Heart left ventricle (tissue), 16 donors: ENCODE measurements around the gene CCDC77. TPM values are rescaled to one million over a fixed set of nuclear protein-coding genes. Genes with fewer than 3 reads are reported as not detected.

Experiments
- ATAC-seq, 4 donors: fragments of 200-7000 bp; cut with Tn5 transposase; one replicate each; pipeline ENCODE4 v1.9.1; 2020 to 2022; ENCODE audit warnings: moderate library complexity in 4 of 4, mild to moderate bottlenecking in 3 of 4, moderate number of reproducible peaks in 1 of 4
- DNase-seq, 5 donors: peaks; one replicate each; pipeline ENCODE4 v3.0.0-alpha.2; 2020
- H3K27ac ChIP-seq, 12 donors: fragments of 200-600 bp; sonication (generic) in 4 of 12; one replicate each; pipeline versions ENCODE4 v1.5.0 to v1.8.0; 2016 to 2022; ENCODE audit warnings: mild to moderate bottlenecking in 2 of 12
- H3K27me3 ChIP-seq, 9 donors: fragments of 200-600 bp; sonication (generic) in 2 of 9; one replicate each; pipeline versions ENCODE4 v1.5.1 to v1.8.0; 2016 to 2022; ENCODE audit warnings: mild to moderate bottlenecking in 3 of 9
- H3K36me3 ChIP-seq, 9 donors: fragments of 200-600 bp; sonication (generic) in 2 of 9; one replicate each; pipeline versions ENCODE4 v1.5.0 to v1.8.0; 2018 to 2022; ENCODE audit warnings: mild to moderate bottlenecking in 2 of 9
- H3K4me1 ChIP-seq, 12 donors: fragments of 200-600 bp; sonication (generic) in 4 of 12; one replicate each; pipeline versions ENCODE4 v1.5.0 to v1.8.0; 2016 to 2022; ENCODE audit warnings: mild to moderate bottlenecking in 3 of 12
- H3K4me3 ChIP-seq, 12 donors: fragments of 200-600 bp; sonication (generic) in 4 of 12; one replicate each; pipeline versions ENCODE4 v1.5.0 to v1.8.0; 2017 to 2022; ENCODE audit warnings: mild to moderate bottlenecking in 9 of 12, moderate library complexity in 4 of 12
- H3K9me3 ChIP-seq, 12 donors: fragments of 200-600 bp; sonication (generic) in 4 of 12; one replicate each; pipeline versions ENCODE4 v1.5.0 to v1.8.0; 2016 to 2022; ENCODE audit warnings: mild to moderate bottlenecking in 1 of 12
- CTCF ChIP-seq, 12 donors: fragments of 200-600 bp; sonication (generic) in 4 of 12; IDR thresholded peaks; one replicate each; pipeline versions ENCODE4 v1.5.0 to v1.8.0; 2018 to 2022; ENCODE audit warnings: antibody characterized with exemption in 12 of 12, mild to moderate bottlenecking in 5 of 12
- POLR2A ChIP-seq, 2 donors: fragments of 450-650 bp; IDR thresholded peaks; one replicate each; pipeline ENCODE4 v1.6.1; 2017; ENCODE audit warnings: antibody characterized with exemption in 2 of 2, mild to moderate bottlenecking in 2 of 2, moderate library complexity in 2 of 2
- WGBS, 4 donors: extraction: QIAGEN DNeasy Blood & Tissue Kit in 2 of 4; methylation state at CpG; one replicate each; pipeline versions ENCODE4 v1.1.5 to v1.1.7; 2013 to 2018; 5-methylcytosine and 5-hydroxymethylcytosine counted together
- intact Hi-C, 10 donors: fragments of 100-400 bp; cut with DNase I; formaldehyde crosslinking; loops; one replicate each; pipeline versions ENCODE4 v1.11.1 to v1.14.2; 2022
- polyA plus RNA-seq, 2 donors: library from polyadenylated mRNA; stranded (reverse); fragments of 200-250 nt; gene quantifications; one replicate each; pipeline ENCODE4 v1.2.3, GENCODE V29; 2013
- total RNA-seq, 9 donors: library from RNA; depleted of rRNA in 2 of 9; stranded (reverse); fragments of >200 nt in 2 of 9; fragmentation: NEBNext Ultra II Directional in 3 of 9; extraction: Animal tissue kit (Norgen Biotek cat#: 25700) in 3 of 9; gene quantifications; one replicate each; pipeline versions ENCODE4 v1.1.0 to v1.2.4, GENCODE V29; 2016 to 2023
- donor health status: ischemic (EF 13 %, LVEDD 7.1; RV severe dilation, severe dysfunction).
- donor health status: healthy with polysubstance abuse.
- donor health status: DM: no; HTN: yes; CAD: no.
- donor health status: DM: no; HTN: no; CAD: no.
- donor health status: ischemic (EF 25% LVEDD 6.9; RV normal size, moderate dysfunction).
- donor health status: ischemic (EF 25% LVEDD 5.7; RV mildly dilated, moderate dysfunction).
- donor health status: healthy.
- donor health status: DM: yes; HTN: yes; CAD: no.
- donor health status: ischemic (EF 35%, LVEDD 5.7; RV mildly dilated, moderate dysfunction).
- donor health status: nonischemic (EF 11% LVEDD 7.7; RV severe dilation, severe dysfunction).
- donor health status: DM: yes; HTN: yes; CAD: no.
- donor health status: PGD.
- donor health status: ischemic (EF 29% LVEDD 5.4; RV normal size, mild dysfunction).
- donor health status: nonischemic (EF 23%, LVEDD 6.1; RV moderate dilation, normal function).

Gene CCDC77
- total and polyA plus RNA-seq, 11 donors, result 1.3 to 4.6 (median 2.9) TPM

GRCh38 chr12:464484-465267 is 63.2 kb downstream of the CCDC77 start:
- peaks cover 0 to 40% (median 0%) of the 10 kb centered on the region in 9 donors for H3K27me3 ChIP-seq
- peak overlapping the region in 11 of 12 donors; percentile 70 to 86 (median 80) for H3K27ac ChIP-seq
- H3K36me3 ChIP-seq, result no peaks in the 10 kb centered on the region
- ATAC-seq (peak; percentile 62 to 86 (median 84)), DNase-seq (peak in 4 of 5 donors; percentile 40 to 64 (median 54))
- no peaks in the 10 kb centered on the region for H3K9me3 ChIP-seq
- H3K4me1 ChIP-seq, result peaks cover 0 to 67% (median 19%) of the 10 kb centered on the region in 12 donors
- peak overlapping the region in 2 of 12 donors; percentile 4 to 9 for H3K4me3 ChIP-seq
- WGBS, 4 donors, result 41 to 52% (median 43%) methylated on average over 16 of the region's 16 CpGs
- TF ChIP-seq CTCF (IDR thresholded peaks at IDR 0.05) (no peak), POLR2A (IDR thresholded peaks at IDR 0.05) (peak in 1 of 2 donors; percentile 47)
- intact Hi-C loops, result loop anchor here in 1 of 10 donors (5.0 kb wide), 1 partner anchor 38 kb away; no protein-coding TSS in a partner anchor

- DNase-seq (peak in 2 of 5 donors; percentile 45 to 50), ATAC-seq (peak in 3 of 4 donors; percentile 45 to 59 (median 57))
- peaks cover 0 to 28% (median 0%) of the 10 kb centered on the region in 9 donors for H3K27me3 ChIP-seq
- H3K27ac ChIP-seq, result peak overlapping the region; percentile 70 to 86 (median 78)
- TF ChIP-seq CTCF (IDR thresholded peaks at IDR 0.05) (no peak), POLR2A (IDR thresholded peaks at IDR 0.05) (no peak)
- H3K9me3 ChIP-seq, result no peaks in the 10 kb centered on the region
- intact Hi-C loops, result no loop called here
- H3K36me3 ChIP-seq, result no peaks in the 10 kb centered on the region
- H3K4me1 ChIP-seq, result peaks cover 0 to 79% (median 20%) of the 10 kb centered on the region in 12 donors
- 42 to 56% (median 51%) methylated on average over 8 of the region's 8 CpGs for WGBS, 4 donors
- peak overlapping the region in 1 of 12 donors; percentile 10 for H3K4me3 ChIP-seq
Observed at GRCh38 chr12:466039-466438, 64.6 kb downstream of the CCDC77 start.

GRCh38 chr12:466762-467161 is 65.3 kb downstream of the CCDC77 start:
- 51 to 63% (median 58%) methylated on average over 5 of the region's 5 CpGs for WGBS, 4 donors
- no peak overlapping the region for H3K4me3 ChIP-seq
- peaks cover 0 to 22% (median 0%) of the 10 kb centered on the region in 9 donors for H3K27me3 ChIP-seq
- ATAC-seq (no peak), DNase-seq (no peak)
- no peaks in the 10 kb centered on the region for H3K9me3 ChIP-seq
- no peak for TF ChIP-seq POLR2A (IDR thresholded peaks at IDR 0.05)
- TF ChIP-seq CTCF (IDR thresholded peaks at IDR 0.05), result no peak
- H3K27ac ChIP-seq, result peak overlapping the region in 11 of 12 donors; percentile 70 to 86 (median 80)
- intact Hi-C loops, result no loop called here
- H3K36me3 ChIP-seq, result no peaks in the 10 kb centered on the region
- peaks cover 0 to 73% (median 20%) of the 10 kb centered on the region in 12 donors for H3K4me1 ChIP-seq

GRCh38 chr12:467591-467990 is 66.1 kb downstream of the CCDC77 start:
- Histone ChIP-seq H3K36me3 (no peaks in the 10 kb centered on the region), H3K27me3 (peaks cover 0 to 14% (median 0%) of the 10 kb centered on the region in 9 donors), H3K4me1 (peaks cover 0 to 68% (median 16%) of the 10 kb centered on the region in 12 donors), H3K4me3 (no peak overlapping the region), H3K9me3 (no peaks in the 10 kb centered on the region), H3K27ac (peak overlapping the region in 10 of 12 donors; percentile 28 to 86 (median 80))
- TF ChIP-seq POLR2A (IDR thresholded peaks at IDR 0.05), result no peak
- TF ChIP-seq CTCF (IDR thresholded peaks at IDR 0.05), result no peak
- DNase-seq, result no peak
- intact Hi-C loops, result no loop called here
- ATAC-seq, result no peak
- WGBS, 4 donors, result 68 to 84% (median 80%) methylated on average over 6 of the region's 6 CpGs
